SU-DHL-6 (cell line): ENCODE results near the gene ZNF341.

Experiments
- H2AFZ ChIP-seq: fragments of 200-600 bp; sonication (generic); 2 replicates; pipeline ENCODE4 v1.6.1; 2014; ENCODE audit warnings: low read depth, mild to moderate bottlenecking, moderate library complexity, mixed read lengths, antibody characterized with exemption, low read length; ENCODE audit not compliant: severe bottlenecking
- H3F3A ChIP-seq: fragments of 200-600 bp; shearing (Covaris generic); 2 replicates; pipeline ENCODE4 v1.6.0; 2016; ENCODE audit warnings: antibody characterized with exemption, mild to moderate bottlenecking; ENCODE audit not compliant: insufficient read depth
- H3K27ac ChIP-seq: fragments of 200-600 bp; sonication (generic); 2 replicates; pipeline ENCODE4 v1.5.1; 2016; ENCODE audit warnings: low read depth, mild to moderate bottlenecking, low read length, moderate library complexity, mixed read lengths
- H3K27me3 ChIP-seq: fragments of 200-600 bp; sonication (generic), shearing (Covaris generic); 2 replicates; pipeline ENCODE4 v1.6.0; 2014; ENCODE audit warnings: mild to moderate bottlenecking, low read length
- H3K36me3 ChIP-seq: fragments of 200-600 bp; sonication (generic); 2 replicates; pipeline ENCODE4 v1.6.1; 2014; ENCODE audit warnings: mild to moderate bottlenecking, low read length, mixed read lengths
- H3K4me2 ChIP-seq: fragments of 300-600, 200-600 bp; shearing (Covaris generic), sonication (generic); 2 replicates; pipeline ENCODE4 v1.6.0; 2014; ENCODE audit warnings: low read length, low read depth, mild to moderate bottlenecking; ENCODE audit not compliant: poor library complexity, severe bottlenecking
- H3K4me3 ChIP-seq: fragments of 200-600 bp; sonication (generic); 2 replicates; pipeline ENCODE4 v1.5.1; 2014; ENCODE audit warnings: antibody characterized with exemption, low read length, mild to moderate bottlenecking, mixed read lengths; ENCODE audit not compliant: insufficient read depth, poor library complexity, severe bottlenecking
- H3K79me2 ChIP-seq: fragments of 200-600 bp; sonication (generic); 2 replicates; pipeline ENCODE4 v1.6.1; 2014; ENCODE audit warnings: mild to moderate bottlenecking, low read length, moderate library complexity; ENCODE audit not compliant: insufficient read depth
- H3K9ac ChIP-seq: fragments of 200-600 bp; sonication (generic); 2 replicates; pipeline ENCODE4 v1.7.0; 2014; ENCODE audit warnings: mild to moderate bottlenecking, low read length
- H3K9me2 ChIP-seq: fragments of 200-600 bp; sonication (generic); replicated peaks from 2 replicates; pipeline ENCODE4 v1.6.1; 2014; ENCODE audit warnings: low read length; ENCODE audit not compliant: insufficient read depth
- H3K9me3 ChIP-seq: fragments of 200-600 bp; sonication (generic); 2 replicates; pipeline ENCODE4 v1.6.1; 2014; ENCODE audit warnings: low read length, mixed read lengths; ENCODE audit not compliant: insufficient read depth
- H4K20me1 ChIP-seq: fragments of 200-600 bp; sonication (generic); 2 replicates; pipeline ENCODE4 v1.6.1; 2014; ENCODE audit warnings: low read depth, mild to moderate bottlenecking, antibody characterized with exemption, low read length, moderate library complexity, mixed read lengths
- EZH2phosphoT487 ChIP-seq: fragments of 200-600 bp; sonication (generic), shearing (Covaris generic); conservative IDR thresholded peaks from 2 replicates; pipeline ENCODE4 v1.6.1; 2018; ENCODE audit warnings: mild to moderate bottlenecking, antibody characterized with exemption, low read length, moderate library complexity, mixed read lengths
- TF ChIP-seq, protein P1 (sequence below): fragments of 200-600 bp; sonication (generic); IDR thresholded peaks from one replicate; pipeline ENCODE4 v1.5.1; 2017; ENCODE audit warnings: antibody characterized with exemption, mild to moderate bottlenecking, low read length, moderate library complexity; ENCODE audit not compliant: insufficient read depth, poor library complexity, severe bottlenecking

The ZNF341 gene

DNA sequence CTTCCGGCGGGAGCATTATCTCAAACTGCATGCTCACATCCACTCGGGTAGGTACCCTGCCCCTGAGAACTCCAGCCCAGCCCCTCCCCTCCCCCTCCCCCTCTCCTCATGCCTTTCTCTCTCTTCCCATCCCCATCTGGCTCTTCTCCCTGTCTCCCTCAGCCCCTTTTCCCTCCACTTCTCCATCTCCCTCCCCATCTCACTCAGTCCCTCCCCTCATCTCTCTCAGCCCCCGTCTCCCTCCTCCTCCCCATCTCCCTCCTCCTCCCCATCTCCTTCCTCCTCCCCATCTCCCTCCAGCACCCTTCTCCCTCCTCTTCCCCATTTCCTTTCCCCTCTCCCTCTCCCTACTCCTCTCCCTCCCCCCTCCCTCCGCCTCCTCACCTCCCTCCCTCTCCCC is 52.0 kb downstream of the ZNF341 start:
- Histone ChIP-seq H2AFZ (no peak overlapping the region), H3K36me3 (no peaks in the 10 kb centered on the region), H3K79me2 (no peaks in the 10 kb centered on the region), H3K4me2 (peak overlapping the region; percentile 61), H3K9me3 (no peaks in the 10 kb centered on the region), H3K27ac (peak overlapping the region; percentile 99), H3K4me3 (no peak overlapping the region), H3K27me3 (no peaks in the 10 kb centered on the region), H3K9me2 (no peaks in the 10 kb centered on the region), H3F3A (peaks cover 62% of the 10 kb centered on the region), H3K9ac (peak overlapping the region; percentile 46), H4K20me1 (no peaks in the 10 kb centered on the region)
- TF ChIP-seq, protein P1, sequence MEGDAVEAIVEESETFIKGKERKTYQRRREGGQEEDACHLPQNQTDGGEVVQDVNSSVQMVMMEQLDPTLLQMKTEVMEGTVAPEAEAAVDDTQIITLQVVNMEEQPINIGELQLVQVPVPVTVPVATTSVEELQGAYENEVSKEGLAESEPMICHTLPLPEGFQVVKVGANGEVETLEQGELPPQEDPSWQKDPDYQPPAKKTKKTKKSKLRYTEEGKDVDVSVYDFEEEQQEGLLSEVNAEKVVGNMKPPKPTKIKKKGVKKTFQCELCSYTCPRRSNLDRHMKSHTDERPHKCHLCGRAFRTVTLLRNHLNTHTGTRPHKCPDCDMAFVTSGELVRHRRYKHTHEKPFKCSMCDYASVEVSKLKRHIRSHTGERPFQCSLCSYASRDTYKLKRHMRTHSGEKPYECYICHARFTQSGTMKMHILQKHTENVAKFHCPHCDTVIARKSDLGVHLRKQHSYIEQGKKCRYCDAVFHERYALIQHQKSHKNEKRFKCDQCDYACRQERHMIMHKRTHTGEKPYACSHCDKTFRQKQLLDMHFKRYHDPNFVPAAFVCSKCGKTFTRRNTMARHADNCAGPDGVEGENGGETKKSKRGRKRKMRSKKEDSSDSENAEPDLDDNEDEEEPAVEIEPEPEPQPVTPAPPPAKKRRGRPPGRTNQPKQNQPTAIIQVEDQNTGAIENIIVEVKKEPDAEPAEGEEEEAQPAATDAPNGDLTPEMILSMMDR, result no peak
- no peak for TF ChIP-seq EZH2phosphoT487

DNA sequence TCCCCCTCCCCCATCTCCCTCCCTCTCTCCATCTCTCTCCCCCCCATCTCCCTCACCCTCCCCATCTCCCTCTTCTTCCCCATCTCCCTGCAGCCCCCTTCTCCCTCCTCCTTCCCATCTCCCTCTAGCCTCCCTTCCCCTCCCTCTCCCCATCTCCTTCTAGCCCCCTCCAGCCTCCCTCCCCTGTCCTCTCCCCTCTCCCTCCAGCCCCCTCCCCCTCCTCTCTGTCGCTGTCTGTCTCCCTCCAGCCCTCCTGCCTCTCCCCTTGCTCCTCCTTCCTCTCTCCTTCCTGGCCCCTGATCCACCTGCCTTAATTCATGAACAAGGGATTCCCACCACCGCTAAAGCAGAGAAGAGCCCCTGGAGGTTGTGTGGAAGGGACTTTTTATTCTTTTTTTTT is 52.4 kb downstream of the ZNF341 start:
- Histone ChIP-seq H3K79me2 (no peaks in the 10 kb centered on the region), H3K27me3 (no peaks in the 10 kb centered on the region), H4K20me1 (no peaks in the 10 kb centered on the region), H3F3A (peaks cover 58% of the 10 kb centered on the region), H3K27ac (peak overlapping the region; percentile 99), H3K4me2 (peak overlapping the region; percentile 61), H2AFZ (no peak overlapping the region), H3K4me3 (no peak overlapping the region), H3K36me3 (no peaks in the 10 kb centered on the region), H3K9me3 (no peaks in the 10 kb centered on the region), H3K9ac (peak overlapping the region; percentile 46), H3K9me2 (no peaks in the 10 kb centered on the region)
- TF ChIP-seq, protein P1, result no peak
- TF ChIP-seq EZH2phosphoT487, result no peak

DNA sequence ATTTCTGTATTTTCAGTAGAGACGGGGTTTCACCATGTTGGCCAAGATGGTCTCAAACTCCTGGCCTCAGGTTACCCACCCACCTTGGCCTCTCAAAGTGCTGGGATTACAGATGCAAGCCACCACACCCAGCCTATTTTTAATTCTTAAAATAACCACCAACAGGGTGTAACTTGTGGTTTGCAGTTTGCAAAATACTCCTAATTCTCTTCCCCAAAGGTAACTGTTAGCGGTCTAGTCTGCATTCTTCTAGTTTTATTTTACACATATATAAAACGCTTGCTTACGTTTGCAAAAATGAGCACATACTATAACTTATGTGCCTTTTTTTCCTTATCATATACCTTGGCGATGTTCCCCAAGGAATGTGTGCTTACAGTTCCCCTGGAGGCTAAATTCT is 53.7 kb downstream of the ZNF341 start:
- Histone ChIP-seq H3K9me3 (no peaks in the 10 kb centered on the region), H4K20me1 (no peaks in the 10 kb centered on the region), H3K9me2 (no peaks in the 10 kb centered on the region), H3K9ac (peak overlapping the region; percentile 46), H3K36me3 (no peaks in the 10 kb centered on the region), H2AFZ (peak overlapping the region; percentile 2), H3K27ac (peak overlapping the region; percentile 99), H3K27me3 (no peaks in the 10 kb centered on the region), H3F3A (peaks cover 48% of the 10 kb centered on the region), H3K79me2 (no peaks in the 10 kb centered on the region), H3K4me3 (peak overlapping the region; percentile 4), H3K4me2 (peak overlapping the region; percentile 61)
- TF ChIP-seq EZH2phosphoT487, result no peak
- TF ChIP-seq, protein P1, result no peak
